ENCODE data around the gene GREB1L. TPM values are rescaled to one million over a fixed set of nuclear protein-coding genes. Genes with fewer than 3 reads are reported as not detected.

Gene GREB1L
- total RNA-seq, 6 experiments from 2014 or later: 3.1 to 7.9 (median 5.7) TPM

GRCh38 chr18:21453511-21453901 is 211.5 kb downstream of the GREB1L start:
- Histone ChIP-seq H3K4me3 (no peak overlapping the region), H3K27ac (peak overlapping the region in 2 of 3 donors; percentile 41 to 53), H3K4me1 (peaks cover 0 to 38% (median 13%) of the 10 kb centered on the region in 4 donors), H3K27me3 (no peaks in the 10 kb centered on the region), H3K36me3 (no peaks in the 10 kb centered on the region), H3K9me3 (no peaks in the 10 kb centered on the region)
- ATAC-seq (peak; percentile 68 to 86 (median 80)), DNase-seq (peak; percentile 56 to 82 (median 74))
- 33% methylated on average over 6 of the region's 6 CpGs for WGBS (ENCODE audit: insufficient coverage, low coverage, low lambda C conversion rate, missing lambda C conversion rate)
- intact Hi-C loops (cut with DNase I): no loop called here
- TF ChIP-seq POLR2A (IDR thresholded peaks at IDR 0.05) (no peak), CTCF (IDR thresholded peaks at IDR 0.05) (no peak)

- intact Hi-C loops (cut with DNase I): no loop called here
- H3K27me3 ChIP-seq: no peaks in the 10 kb centered on the region
- H3K4me1 ChIP-seq: peaks cover 0 to 41% (median 13%) of the 10 kb centered on the region in 4 donors
- DNase-seq (no peak), ATAC-seq (no peak)
- 85% methylated on average over 5 of the region's 5 CpGs for WGBS (ENCODE audit: insufficient coverage, low coverage, low lambda C conversion rate, missing lambda C conversion rate)
- no peak overlapping the region for H3K27ac ChIP-seq
- TF ChIP-seq POLR2A (IDR thresholded peaks at IDR 0.05): no peak
- TF ChIP-seq CTCF (IDR thresholded peaks at IDR 0.05): no peak
- H3K4me3 ChIP-seq: no peak overlapping the region
- H3K36me3 ChIP-seq: no peaks in the 10 kb centered on the region
- no peaks in the 10 kb centered on the region for H3K9me3 ChIP-seq
Observed at GRCh38 chr18:21454725-21455124, 212.7 kb downstream of the GREB1L start.

GRCh38 chr18:21456428-21457178 is 214.6 kb downstream of the GREB1L start:
- 23% methylated on average over 5 of the region's 5 CpGs for WGBS (ENCODE audit: insufficient coverage, low coverage, low lambda C conversion rate, missing lambda C conversion rate)
- TF ChIP-seq CTCF (IDR thresholded peaks at IDR 0.05) (no peak), POLR2A (IDR thresholded peaks at IDR 0.05) (no peak)
- peaks cover 0 to 41% (median 13%) of the 10 kb centered on the region in 4 donors for H3K4me1 ChIP-seq
- no peaks in the 10 kb centered on the region for H3K9me3 ChIP-seq
- no peak overlapping the region for H3K4me3 ChIP-seq
- peak; percentile 51 to 90 (median 76) for ATAC-seq
- H3K36me3 ChIP-seq: no peaks in the 10 kb centered on the region
- intact Hi-C loops (cut with DNase I): no loop called here
- H3K27ac ChIP-seq: peak overlapping the region; percentile 52 to 63 (median 59)
- no peaks in the 10 kb centered on the region for H3K27me3 ChIP-seq
- DNase-seq: peak in 1 of 3 donors; percentile 68

- TF ChIP-seq CTCF (IDR thresholded peaks at IDR 0.05) (no peak), POLR2A (IDR thresholded peaks at IDR 0.05) (no peak)
- intact Hi-C loops (cut with DNase I): no loop called here
- Histone ChIP-seq H3K4me1 (peaks cover 0 to 41% (median 13%) of the 10 kb centered on the region in 4 donors), H3K4me3 (no peak overlapping the region), H3K27ac (peak overlapping the region in 1 of 3 donors; percentile 63), H3K27me3 (no peaks in the 10 kb centered on the region), H3K9me3 (no peaks in the 10 kb centered on the region), H3K36me3 (no peaks in the 10 kb centered on the region)
- ATAC-seq (no peak), DNase-seq (no peak)
Observed at GRCh38 chr18:21457179-21457535, 215.1 kb downstream of the GREB1L start.

All from right lobe of liver (tissue), 6 donors.